Activated CD8-positive, alpha-beta memory T cell treated with anti-CD3 and anti-CD28 coated beads, Interleukin-2, amount 50 U/mL, for 48 hours (primary cell): ENCODE results near the gene G0S2.

Source experiments
- DNase-seq: peaks from one replicate; pipeline ENCODE4 v3.0.0-alpha.2; 2020

Gene G0S2

DNA sequence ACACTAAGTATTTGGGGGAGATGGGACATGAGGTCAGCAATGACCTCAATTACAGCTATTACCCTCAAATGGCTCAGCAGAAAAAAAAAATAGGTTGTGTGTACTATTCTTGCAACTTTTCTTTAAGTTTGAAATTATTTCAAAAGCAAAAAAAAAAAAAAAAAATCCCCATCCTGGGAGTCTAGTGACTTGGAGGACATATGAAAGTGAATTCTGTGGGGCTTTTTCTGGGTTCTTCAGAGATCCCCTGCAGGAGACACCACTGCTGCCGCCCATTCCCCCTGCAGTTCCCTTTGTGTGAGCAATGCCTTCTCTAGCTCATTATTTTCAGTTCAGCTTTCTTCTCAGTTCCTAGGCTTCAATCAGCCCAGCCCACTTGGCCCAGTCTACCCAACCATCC lies 46.1 kb downstream of the G0S2 start:
- DNase-seq = no peak

DNA sequence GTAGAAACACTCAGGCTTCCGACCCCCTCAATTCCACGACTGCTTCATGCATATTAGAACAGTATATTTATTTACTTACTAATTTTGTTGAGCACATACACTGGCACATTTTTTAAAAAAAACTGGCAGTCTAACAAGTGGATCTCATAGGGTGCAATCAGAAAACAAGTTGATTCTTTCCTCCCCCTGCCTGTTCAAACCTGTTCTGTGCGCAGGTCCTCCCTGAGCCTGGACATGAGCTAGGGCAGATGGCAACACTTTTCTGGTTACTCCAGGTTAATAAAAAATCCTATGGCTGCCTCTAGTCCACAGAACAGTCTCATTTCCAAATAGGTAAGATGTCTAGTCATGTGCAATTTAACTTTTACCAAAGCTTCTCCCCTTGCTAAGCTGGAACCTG lies 48.1 kb downstream of the G0S2 start:
- no peak for DNase-seq

DNA sequence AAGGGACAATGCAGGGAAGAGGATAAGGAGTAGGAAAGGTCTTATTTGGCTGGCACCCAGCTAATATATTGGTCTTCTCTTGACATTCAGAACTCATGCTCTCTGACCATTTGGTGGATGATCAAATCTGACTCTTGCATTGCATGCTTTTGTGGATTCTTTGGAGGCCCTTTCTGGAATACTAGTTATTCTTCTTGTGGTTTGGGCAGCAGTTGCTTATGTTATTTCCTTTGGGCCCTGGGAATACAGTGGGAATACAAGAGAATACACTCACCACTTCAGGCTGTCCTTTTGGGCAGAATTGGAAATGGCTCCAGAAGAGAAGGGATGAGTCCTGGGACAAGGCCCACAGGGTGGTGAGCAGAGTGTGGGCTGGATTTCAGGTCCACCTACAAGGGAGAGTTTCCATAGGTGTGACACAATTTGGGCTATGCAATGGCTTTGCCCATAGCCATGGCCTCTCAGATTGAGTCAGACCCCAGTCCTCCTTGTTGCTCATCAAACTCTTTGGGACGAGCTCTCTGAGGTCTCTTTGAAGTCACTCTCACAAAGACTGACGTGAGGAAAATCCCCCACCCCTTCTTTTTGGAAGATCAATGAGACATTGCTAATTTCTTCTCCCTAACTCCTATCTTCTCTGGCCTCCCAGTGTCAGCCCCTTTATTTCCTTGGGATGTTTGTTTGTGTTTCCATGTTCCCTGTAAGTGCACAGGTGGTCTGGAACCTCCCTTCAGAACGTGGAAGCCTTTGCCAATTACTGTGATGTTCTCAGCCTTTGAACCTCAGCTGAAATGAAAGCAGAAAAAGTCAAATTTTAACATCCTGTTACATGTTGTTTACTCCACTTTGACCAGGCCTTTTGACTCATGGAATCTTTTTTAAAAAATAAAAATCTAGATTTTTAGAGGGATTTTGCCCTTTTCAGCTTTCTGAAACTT lies 48.8 kb downstream of the G0S2 start:
- peak; percentile 71 for DNase-seq
